HepG2 (cell line): ENCODE measurements around the gene SLC1A4. TPM values are rescaled to one million over a fixed set of nuclear protein-coding genes. Genes with fewer than 3 reads are reported as not detected.
A peak's percentile ranks its signal among the peaks of the same experiment; 100 is the strongest.

ENCODE experiments used
- CCDC6 ChIP-seq: sonication (generic); formaldehyde crosslinking; IDR thresholded peaks from 2 replicates; pipeline ENCODE4 v1.8.1; 2022; ENCODE audit warnings: mild to moderate bottlenecking, missing genetic modification reagents, moderate library complexity
- EHMT2 ChIP-seq: fragments of 200-600 bp; sonication (generic); IDR thresholded peaks from 2 replicates; pipeline ENCODE4 v1.7.0; 2017; ENCODE audit warnings: antibody characterized with exemption, low read depth, low read length, borderline replicate concordance
- ELF4 ChIP-seq: sonication (generic); formaldehyde crosslinking; IDR thresholded peaks from 2 replicates; pipeline ENCODE4 v1.5.0; 2020; ENCODE audit warnings: missing genetic modification reagents, mild to moderate bottlenecking, moderate library complexity, borderline replicate concordance
- GATAD1 ChIP-seq: IDR thresholded peaks from 2 replicates; pipeline ENCODE4 v1.6.1; 2016; ENCODE audit warnings: missing genetic modification reagents, missing compliant biosample characterization
- HOXA9 ChIP-seq: sonication (generic); formaldehyde crosslinking; IDR thresholded peaks from 2 replicates; pipeline ENCODE4 v1.8.1; 2022; ENCODE audit warnings: missing genetic modification reagents, mild to moderate bottlenecking, moderate library complexity, borderline replicate concordance
- KDM1A ChIP-seq: IDR thresholded peaks from 2 replicates; pipeline ENCODE4 v1.6.1; 2016; ENCODE audit warnings: missing compliant biosample characterization
- KLF6 ChIP-seq: IDR thresholded peaks from 2 replicates; pipeline ENCODE4 v1.8.0; 2016; ENCODE audit warnings: missing biosample characterization, missing genetic modification reagents
- KMT2A ChIP-seq: sonication (generic); formaldehyde crosslinking; IDR thresholded peaks from 2 replicates; pipeline ENCODE4 v1.4.0; 2020; ENCODE audit warnings: missing genetic modification reagents
- MIER2 ChIP-seq: IDR thresholded peaks from 2 replicates; pipeline ENCODE4 v1.6.1; 2016; ENCODE audit warnings: missing biosample characterization, missing genetic modification reagents
- MXI1 ChIP-seq: IDR thresholded peaks from 3 replicates; pipeline ENCODE4 v1.6.1; 2012; ENCODE audit warnings: low read depth, low read length, inconsistent platforms, borderline replicate concordance
- NFE2 ChIP-seq: sonication (generic); formaldehyde crosslinking; IDR thresholded peaks from 2 replicates; pipeline ENCODE4 v1.4.0; 2020; ENCODE audit warnings: missing genetic modification reagents
- REPIN1 ChIP-seq: sonication (generic); formaldehyde crosslinking; IDR thresholded peaks from 2 replicates; pipeline ENCODE4 v1.8.0; 2022; ENCODE audit warnings: missing genetic modification reagents, low read depth, mild to moderate bottlenecking, borderline replicate concordance
- REST ChIP-seq, 2 experiments: IDR thresholded peaks; 2 replicates each; pipeline ENCODE4 v1.6.1; 2011 to 2012; ENCODE audit warnings: low read length in 2 of 2, borderline replicate concordance in 1 of 2, low read depth in 1 of 2, mild to moderate bottlenecking in 1 of 2, moderate library complexity in 1 of 2
- SIN3A ChIP-seq: IDR thresholded peaks from 2 replicates; pipeline ENCODE4 v1.6.1; 2011; ENCODE audit warnings: low read depth, mild to moderate bottlenecking, control low read depth, low read length, borderline replicate concordance
- TEAD3 ChIP-seq: optimal IDR thresholded peaks from 2 replicates; pipeline ENCODE3; 2016; ENCODE audit warnings: borderline replicate concordance
- ZKSCAN8 ChIP-seq: IDR thresholded peaks from 2 replicates; pipeline ENCODE4 v1.6.1; 2016; ENCODE audit warnings: borderline replicate concordance, missing genetic modification reagents, missing compliant biosample characterization
- ZNF329 ChIP-seq: sonication (generic); formaldehyde crosslinking; IDR thresholded peaks from 2 replicates; pipeline ENCODE4 v1.9.0; 2021; ENCODE audit warnings: low read depth, mild to moderate bottlenecking, missing genetic modification reagents
- ZNF33B ChIP-seq: sonication (generic); formaldehyde crosslinking; IDR thresholded peaks from 2 replicates; pipeline ENCODE4 v1.5.1; 2020; ENCODE audit warnings: mild to moderate bottlenecking, missing genetic modification reagents
- ZNF562 ChIP-seq: sonication (generic); formaldehyde crosslinking; IDR thresholded peaks from 2 replicates; pipeline ENCODE4 v1.8.0; 2022; ENCODE audit warnings: missing genetic modification reagents, borderline replicate concordance
- ZNF607 ChIP-seq: sonication (generic); formaldehyde crosslinking; IDR thresholded peaks from 2 replicates; pipeline ENCODE4 v1.5.1; 2020; ENCODE audit warnings: missing genetic modification reagents, mild to moderate bottlenecking, borderline replicate concordance
- ZNF691 ChIP-seq: sonication (generic); formaldehyde crosslinking; IDR thresholded peaks from 2 replicates; pipeline ENCODE4 v1.4.0; 2020; ENCODE audit warnings: missing genetic modification reagents, low read depth, mild to moderate bottlenecking, borderline replicate concordance
- polyA plus RNA-seq, 8 experiments: library from polyadenylated mRNA; depleted of rRNA in 3 of 8; stranded (reverse) in 7 of 8; unstranded in 1 of 8; fragments of >200 nt; fragmentation: Illumina TruSeq in 4 of 8; extraction: Trizol in 4 of 8; gene quantifications; 2 replicates each; pipeline versions ENCODE4 v1.2.1 to v1.2.3, GENCODE V29; 2011 to 2016; ENCODE audit warnings: low read depth in 4 of 8, missing spikeins in 1 of 8, mixed read lengths in 1 of 8; ENCODE audit not compliant: insufficient read depth in 1 of 8
- total RNA-seq, 5 experiments: library from RNA; depleted of rRNA; stranded (reverse); fragments of >200 nt; fragmentation: Illumina TruSeq; extraction: Trizol; gene quantifications; 2 replicates each; pipeline ENCODE4 v1.2.3, GENCODE V29; 2016; ENCODE audit warnings: low read depth in 1 of 5
- TF ChIP-seq, protein P1 (sequence below): sonication (generic); formaldehyde crosslinking; IDR thresholded peaks from 2 replicates; pipeline ENCODE4 v1.9.0; 2021; ENCODE audit warnings: missing genetic modification reagents, borderline replicate concordance
- TF ChIP-seq, protein P2 (sequence below): sonication (generic); formaldehyde crosslinking; IDR thresholded peaks from 2 replicates; pipeline ENCODE4 v1.5.0; 2020; ENCODE audit warnings: missing genetic modification reagents

Gene SLC1A4
- total and polyA plus RNA-seq, 2 of the 13 experiments (the other 11 are each of a cell fraction or from before 2014, with no cell fraction given), result 21.0 to 39.6 TPM

DNA sequence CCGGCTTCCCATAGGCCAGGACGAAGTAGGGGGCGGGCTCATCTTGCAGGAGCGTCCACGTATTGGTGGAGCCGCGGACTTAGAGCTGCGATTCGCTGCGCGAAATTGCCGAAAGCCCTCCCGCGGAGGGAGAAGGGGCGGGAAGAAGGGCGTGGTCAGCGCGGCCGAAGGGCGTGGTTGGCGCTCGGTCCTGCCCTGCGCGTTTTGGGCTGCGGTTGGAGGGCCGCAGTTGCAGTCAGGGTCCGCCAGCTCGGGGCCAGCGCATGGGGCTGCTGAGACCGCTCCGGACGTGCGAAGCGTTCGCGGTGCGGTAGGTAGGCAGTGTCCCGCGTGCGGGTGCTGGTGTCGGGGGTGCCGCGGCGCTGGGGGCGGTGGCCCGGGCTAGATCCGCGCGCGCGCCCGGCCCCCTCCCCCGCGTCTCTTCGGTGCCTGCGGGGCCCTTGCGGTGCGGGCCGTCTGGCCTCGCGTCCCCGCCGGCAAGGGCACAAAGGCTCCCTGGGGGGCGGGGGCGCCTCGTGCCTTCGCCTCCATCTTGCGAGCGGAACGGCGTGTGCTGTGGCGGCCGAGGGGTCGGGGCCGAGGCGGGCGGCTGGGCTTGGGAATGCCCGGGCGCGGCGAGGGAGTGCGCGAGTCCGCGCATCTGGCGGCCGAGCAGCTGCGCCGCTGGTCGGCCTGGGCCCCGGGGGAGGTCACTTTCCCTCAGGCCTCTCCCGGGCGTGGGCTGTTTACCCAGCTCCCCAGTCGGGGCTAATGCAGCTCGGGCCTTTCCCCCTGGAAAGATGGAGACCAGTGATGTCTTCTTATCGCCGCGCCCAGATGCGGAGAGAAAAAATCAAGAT lies 67.2 kb downstream of the SLC1A4 start, which contains the start of gene CEP68 (continued):
- TF ChIP-seq, protein P1, sequence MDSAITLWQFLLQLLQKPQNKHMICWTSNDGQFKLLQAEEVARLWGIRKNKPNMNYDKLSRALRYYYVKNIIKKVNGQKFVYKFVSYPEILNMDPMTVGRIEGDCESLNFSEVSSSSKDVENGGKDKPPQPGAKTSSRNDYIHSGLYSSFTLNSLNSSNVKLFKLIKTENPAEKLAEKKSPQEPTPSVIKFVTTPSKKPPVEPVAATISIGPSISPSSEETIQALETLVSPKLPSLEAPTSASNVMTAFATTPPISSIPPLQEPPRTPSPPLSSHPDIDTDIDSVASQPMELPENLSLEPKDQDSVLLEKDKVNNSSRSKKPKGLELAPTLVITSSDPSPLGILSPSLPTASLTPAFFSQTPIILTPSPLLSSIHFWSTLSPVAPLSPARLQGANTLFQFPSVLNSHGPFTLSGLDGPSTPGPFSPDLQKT, result no peak
- peak; percentile 89 for TF ChIP-seq ZNF607
- peak; percentile 75 for TF ChIP-seq KMT2A (CRISPR knock-in tag)
- TF ChIP-seq ZKSCAN8 (CRISPR knock-in tag), result no peak
- peak; percentile 33; the same call in 1 of the 2 replicates for TF ChIP-seq KDM1A (CRISPR knock-in tag)
- peak; percentile 94 for TF ChIP-seq CCDC6 (CRISPR knock-in tag)
- TF ChIP-seq GATAD1, result peak; percentile 48; the same call in 1 of the 2 replicates
- TF ChIP-seq, protein P2, sequence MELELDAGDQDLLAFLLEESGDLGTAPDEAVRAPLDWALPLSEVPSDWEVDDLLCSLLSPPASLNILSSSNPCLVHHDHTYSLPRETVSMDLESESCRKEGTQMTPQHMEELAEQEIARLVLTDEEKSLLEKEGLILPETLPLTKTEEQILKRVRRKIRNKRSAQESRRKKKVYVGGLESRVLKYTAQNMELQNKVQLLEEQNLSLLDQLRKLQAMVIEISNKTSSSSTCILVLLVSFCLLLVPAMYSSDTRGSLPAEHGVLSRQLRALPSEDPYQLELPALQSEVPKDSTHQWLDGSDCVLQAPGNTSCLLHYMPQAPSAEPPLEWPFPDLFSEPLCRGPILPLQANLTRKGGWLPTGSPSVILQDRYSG (CRISPR knock-in tag), result peak; percentile 88
- TF ChIP-seq ZNF329 (CRISPR knock-in tag), result peak; percentile 52
- peak; percentile 81; the same call in 1 of the 3 replicates for TF ChIP-seq MXI1
- TF ChIP-seq ELF4 (CRISPR knock-in tag), result no peak
- peak; percentile 94 for TF ChIP-seq KLF6 (CRISPR knock-in tag)
- peak; percentile 81; the same call in 1 of the 2 replicates for TF ChIP-seq REPIN1
- peak; percentile 70 for TF ChIP-seq TEAD3 (CRISPR knock-in tag)
- peak; percentile 81 for TF ChIP-seq ZNF691
- TF ChIP-seq REST (IDR thresholded peaks at IDR 0.05; ENCODE audit: borderline replicate concordance in 1 of 2, low read depth in 1 of 2, low read length in 2 of 2), result peak in 1 of 2 experiments; percentile 74; a peak in 2 of 4 replicates
- no peak; the same call in 1 of the 2 replicates for TF ChIP-seq ZNF33B
- no peak; the same call in 1 of the 2 replicates for TF ChIP-seq ZNF562 (CRISPR knock-in tag)
- TF ChIP-seq SIN3A, result peak; percentile 36; the same call in 1 of the 2 replicates
- 0 out of 2 replicates have a peak, but pooled peaks have one; percentile 14 for TF ChIP-seq MIER2 (CRISPR knock-in tag)
- no peak for TF ChIP-seq EHMT2
- TF ChIP-seq NFE2, result no peak
- TF ChIP-seq HOXA9 (CRISPR knock-in tag), result 0 out of 2 replicates have a peak, but pooled peaks have one; percentile 68
